ENCODE measurements around the gene CARMIL1.

DNA sequence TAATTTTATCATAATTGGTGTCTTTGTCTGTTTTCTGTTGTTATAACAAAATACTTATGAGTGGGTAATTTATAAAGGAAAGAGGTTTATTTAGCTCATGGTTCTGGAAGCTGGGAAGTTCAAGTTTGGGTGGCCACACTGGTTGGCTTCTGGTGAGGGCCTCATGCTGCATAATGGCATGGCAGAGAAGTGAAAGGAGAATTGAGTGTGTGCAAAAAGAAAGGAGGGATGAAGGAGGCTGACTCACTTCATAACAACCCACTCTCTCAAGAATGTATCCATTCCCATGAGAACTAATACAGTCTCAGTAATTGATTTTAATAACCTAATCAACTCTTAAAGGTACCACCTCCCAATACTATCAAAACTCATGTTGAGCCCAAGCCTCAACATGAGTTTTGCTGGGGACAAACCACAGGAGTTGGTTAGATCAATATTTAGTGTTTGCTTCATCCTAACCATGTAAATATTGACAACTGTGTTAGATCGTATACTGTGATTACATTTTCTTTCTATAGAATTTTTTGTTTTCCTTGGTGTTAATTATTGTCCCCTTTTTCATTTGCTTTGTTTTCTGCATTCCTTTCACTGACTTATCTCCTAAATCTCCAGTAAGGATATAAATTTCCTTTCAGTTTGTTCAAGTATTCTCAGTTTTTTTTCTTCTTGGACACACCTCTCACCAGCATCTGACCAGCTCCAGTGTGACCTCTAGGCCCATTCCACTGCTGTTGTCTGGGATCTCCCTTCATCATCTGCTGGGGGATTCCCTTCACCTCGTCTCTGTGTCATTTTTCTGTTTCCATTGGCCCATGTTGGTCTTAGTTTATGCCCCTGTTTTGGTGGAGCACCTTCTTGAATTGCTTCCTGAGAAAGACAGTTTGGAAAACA lies 318.0 kb downstream of the CARMIL1 start:
- TF ChIP-seq POLR2A (IDR thresholded peaks at IDR 0.05) = no peak
- TF ChIP-seq POLR2AphosphoS5 (IDR thresholded peaks at IDR 0.05; ENCODE audit: insufficient read depth in 1 of 2, low read depth in 1 of 2) = no peak
- TF ChIP-seq, protein P1, sequence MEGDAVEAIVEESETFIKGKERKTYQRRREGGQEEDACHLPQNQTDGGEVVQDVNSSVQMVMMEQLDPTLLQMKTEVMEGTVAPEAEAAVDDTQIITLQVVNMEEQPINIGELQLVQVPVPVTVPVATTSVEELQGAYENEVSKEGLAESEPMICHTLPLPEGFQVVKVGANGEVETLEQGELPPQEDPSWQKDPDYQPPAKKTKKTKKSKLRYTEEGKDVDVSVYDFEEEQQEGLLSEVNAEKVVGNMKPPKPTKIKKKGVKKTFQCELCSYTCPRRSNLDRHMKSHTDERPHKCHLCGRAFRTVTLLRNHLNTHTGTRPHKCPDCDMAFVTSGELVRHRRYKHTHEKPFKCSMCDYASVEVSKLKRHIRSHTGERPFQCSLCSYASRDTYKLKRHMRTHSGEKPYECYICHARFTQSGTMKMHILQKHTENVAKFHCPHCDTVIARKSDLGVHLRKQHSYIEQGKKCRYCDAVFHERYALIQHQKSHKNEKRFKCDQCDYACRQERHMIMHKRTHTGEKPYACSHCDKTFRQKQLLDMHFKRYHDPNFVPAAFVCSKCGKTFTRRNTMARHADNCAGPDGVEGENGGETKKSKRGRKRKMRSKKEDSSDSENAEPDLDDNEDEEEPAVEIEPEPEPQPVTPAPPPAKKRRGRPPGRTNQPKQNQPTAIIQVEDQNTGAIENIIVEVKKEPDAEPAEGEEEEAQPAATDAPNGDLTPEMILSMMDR (IDR thresholded peaks at IDR 0.05) = no peak
